ENCODE results near the gene HLCS.

DNA sequence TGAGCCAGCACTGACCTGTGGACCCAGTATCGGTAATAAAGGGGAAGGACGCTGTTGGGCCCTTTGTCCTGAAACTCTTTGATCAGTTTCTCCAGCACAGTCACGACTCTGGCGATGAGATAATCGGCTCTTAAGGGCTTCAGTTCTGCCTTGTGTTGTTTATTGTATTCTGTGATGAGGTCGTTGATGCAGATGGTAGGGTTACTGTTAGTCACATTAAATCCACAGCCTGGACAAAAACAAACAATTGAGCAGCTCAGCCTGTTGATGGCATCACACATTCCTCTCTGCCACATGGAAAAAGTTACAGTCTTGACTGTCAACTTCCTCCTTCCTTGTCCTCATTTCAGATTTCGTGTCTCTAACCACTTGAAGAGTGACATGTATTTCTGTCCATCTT is 209.9 kb downstream of the HLCS start:
- TF ChIP-seq CTCF (IDR thresholded peaks at IDR 0.05) = no peak
- no peak for TF ChIP-seq POLR2AphosphoS5 (IDR thresholded peaks at IDR 0.05)

All from sigmoid colon (tissue), 4 donors.